Activated CD4-positive, alpha-beta T cell treated with anti-CD3 and anti-CD28 coated beads for 4 hours (primary cell): ENCODE measurements around the gene CAMTA1.

Source experiments
- DNase-seq, 2 donors: peaks; one replicate each; pipeline ENCODE4 v3.0.0-alpha.2; 2020

The CAMTA1 gene

GRCh38 chr1:7430691-7431090 is 645.4 kb downstream of the CAMTA1 start:
- no peak for DNase-seq

DNA sequence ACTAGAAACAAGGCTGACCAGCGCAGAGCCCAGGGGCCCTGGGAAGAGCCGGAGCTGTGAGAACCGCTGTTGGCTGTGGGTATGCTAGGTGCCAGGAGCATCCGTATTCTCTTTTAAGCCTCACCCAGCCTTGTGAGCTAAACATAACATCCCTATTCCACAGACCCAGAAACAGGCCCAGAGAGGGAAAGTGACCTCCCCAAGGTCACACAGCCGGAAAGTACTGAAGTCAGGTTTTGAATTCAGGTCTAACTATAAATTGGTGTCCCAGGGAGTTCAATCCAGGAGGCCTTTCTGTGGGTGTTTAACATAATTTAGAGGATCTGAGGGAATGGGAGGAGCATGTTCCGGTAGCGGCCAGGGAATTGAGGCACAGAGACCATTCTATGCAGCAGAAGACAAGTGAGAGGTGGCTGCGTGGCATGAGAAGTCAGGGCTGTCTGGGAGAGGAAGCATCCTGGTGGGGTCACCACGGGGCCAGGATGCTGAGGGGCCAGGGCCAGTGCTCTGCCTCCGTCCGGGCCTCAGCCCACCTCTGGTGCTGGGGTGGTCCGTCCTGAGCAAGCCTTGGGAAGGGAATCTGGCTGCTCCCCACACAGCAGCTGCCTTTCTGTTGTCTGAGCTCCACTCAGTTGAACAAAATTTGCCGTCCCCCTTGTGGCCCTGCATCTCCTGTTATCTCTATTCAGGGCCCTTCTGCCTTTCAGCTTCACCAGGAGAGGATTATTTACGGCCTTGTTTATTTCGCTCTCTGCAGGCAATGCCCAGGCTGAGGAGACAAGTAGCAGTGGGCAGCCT is 647.0 kb downstream of the CAMTA1 start:
- DNase-seq = no peak

GRCh38 chr1:7432900-7433380 is 647.7 kb downstream of the CAMTA1 start:
- DNase-seq = no peak

GRCh38 chr1:7434566-7434965 is 649.3 kb downstream of the CAMTA1 start:
- no peak for DNase-seq

DNA sequence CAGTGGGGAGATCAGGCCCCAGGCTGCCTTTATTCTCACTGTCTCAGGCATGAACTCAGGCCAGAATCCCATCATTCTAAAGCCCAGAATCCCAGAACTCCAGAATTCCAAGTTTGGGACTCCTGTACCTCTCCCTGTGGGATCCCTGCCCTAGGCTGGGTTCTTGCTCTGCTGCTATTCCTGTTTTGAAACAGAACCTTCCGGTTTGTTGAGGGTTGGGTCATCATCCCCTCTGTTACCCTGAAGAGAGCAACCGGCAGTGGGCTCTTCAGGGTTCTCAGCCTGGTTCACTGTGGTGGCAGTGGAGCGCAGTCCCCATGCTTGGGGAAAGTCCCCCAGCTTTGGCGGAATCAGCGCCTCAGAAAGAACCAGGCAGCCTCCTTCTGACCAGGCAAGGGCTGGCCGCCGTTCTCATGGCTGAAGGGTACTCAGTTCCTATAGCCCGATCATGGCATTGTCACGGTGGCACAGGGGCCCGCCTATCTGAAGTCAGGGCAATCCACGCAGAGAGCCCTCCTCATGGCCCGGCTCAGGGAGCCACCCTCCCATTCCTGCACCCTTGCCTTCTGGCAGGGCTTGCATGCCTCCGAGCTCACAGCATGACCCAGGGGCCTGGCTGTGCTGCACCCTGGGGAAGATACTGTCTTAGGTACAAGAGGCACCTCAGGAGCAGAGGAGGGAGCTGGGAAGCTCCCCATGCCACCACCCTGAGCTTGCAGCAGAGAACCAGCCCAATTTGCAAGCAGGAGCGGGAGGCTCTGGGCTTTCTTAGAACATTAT is 650.2 kb downstream of the CAMTA1 start:
- DNase-seq = no peak

DNA sequence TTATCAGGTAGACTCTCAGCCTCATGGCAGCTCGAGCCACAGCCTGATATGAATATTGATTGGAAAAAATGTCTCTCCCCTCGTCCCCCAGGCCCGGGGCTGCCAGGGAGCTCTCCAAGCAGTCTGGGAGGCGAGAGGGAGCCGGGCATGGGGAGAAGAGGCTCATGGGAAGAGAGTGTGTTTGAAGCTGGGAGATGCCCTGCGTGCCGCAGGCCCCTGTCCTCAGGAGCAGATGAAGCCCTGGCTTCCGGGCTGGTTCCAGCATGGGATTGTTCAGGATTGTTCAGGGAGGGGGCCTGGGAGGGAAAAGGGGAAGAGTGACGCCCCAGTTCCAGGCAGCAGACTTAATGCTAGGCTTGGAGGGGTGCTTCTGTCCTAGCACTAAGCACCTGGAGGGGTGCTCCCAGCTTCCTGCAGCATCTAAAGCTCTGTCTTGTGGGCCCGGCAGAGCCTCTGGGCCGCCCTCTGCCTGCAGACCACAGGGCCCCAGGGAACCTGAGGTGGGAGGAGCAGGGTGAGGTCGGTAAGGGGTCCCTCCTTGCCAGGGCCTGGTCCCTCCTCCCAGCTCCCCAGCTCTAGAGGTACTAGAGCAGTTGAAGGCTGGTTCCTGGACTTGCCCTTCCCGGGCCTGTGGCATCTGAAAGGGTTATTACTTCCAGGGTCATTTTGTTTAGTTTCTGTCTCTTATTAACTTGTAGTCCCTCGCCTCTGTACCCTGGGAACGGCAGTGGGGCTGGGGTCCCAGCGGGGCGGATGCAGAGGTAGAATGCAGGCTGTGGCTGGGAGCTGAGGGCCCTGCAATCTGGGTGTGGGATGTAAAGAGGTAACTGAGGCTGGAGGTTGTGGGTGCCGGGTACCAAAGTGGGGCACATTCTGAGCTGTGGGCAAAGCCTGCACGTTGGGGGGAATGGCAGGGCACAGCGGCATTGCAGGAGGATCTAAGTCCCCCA is 651.1 kb downstream of the CAMTA1 start:
- no peak for DNase-seq

DNA sequence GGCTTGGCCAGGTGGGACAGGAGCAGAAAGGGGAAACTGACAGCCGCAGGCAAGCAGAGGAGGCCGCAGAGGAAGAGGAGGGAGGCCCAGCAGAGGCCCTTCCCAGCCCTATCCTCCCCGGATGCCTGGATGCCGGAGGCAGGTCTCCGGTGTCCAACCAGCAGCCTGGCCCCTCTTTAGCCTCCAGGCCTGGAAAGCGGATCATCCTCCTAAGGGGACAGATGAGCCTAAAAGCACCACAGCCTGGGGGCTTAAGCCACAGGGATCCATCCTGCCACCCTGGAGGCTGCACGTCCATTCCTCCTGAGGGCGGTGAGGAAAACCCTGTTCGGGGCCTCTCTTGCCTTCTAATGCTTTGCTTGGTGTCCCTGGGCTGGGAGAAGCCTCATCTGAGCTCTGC is 651.8 kb downstream of the CAMTA1 start:
- no peak for DNase-seq

DNA sequence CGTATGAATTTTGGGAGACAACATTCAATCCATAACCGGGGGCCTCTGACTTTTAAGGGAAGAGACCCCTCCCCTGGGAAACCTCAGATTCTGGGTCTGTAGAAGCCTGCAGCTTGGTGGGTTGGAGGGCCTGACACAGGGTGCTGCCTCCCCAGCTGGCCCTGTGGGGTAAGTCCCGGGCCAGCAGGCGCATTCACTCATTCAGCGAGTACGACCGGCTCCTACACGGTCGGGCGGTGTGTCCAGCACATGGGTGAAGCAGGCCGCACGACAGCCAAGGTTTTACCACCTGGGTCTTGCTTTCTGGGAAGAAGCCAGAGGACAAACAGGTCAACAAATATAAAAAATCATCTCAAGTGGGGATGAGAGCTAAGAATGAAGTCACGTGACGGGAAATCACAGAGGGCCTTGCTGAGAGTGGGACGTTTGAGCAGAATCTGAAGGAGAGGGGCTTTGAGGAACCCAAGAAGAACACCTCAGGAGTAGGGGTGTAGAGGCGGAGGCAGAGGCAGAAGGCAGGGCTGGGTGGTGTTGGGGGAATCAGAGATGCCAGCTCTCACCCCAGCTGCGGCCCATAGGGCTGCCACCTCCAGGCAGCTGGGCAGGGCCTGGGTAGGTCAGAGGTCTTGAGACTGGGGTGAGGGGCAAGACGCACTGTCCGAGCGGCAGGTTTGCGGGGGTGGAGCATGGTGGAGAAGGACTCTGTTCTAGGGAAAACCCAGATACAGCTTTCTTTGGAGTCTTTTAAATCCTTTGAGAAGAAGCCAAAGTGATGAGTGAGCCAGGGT is 652.5 kb downstream of the CAMTA1 start:
- no peak for DNase-seq

- no peak for DNase-seq
These were observed 653.1 kb downstream of the CAMTA1 start for GRCh38 chr1:7438396-7438785.

DNA sequence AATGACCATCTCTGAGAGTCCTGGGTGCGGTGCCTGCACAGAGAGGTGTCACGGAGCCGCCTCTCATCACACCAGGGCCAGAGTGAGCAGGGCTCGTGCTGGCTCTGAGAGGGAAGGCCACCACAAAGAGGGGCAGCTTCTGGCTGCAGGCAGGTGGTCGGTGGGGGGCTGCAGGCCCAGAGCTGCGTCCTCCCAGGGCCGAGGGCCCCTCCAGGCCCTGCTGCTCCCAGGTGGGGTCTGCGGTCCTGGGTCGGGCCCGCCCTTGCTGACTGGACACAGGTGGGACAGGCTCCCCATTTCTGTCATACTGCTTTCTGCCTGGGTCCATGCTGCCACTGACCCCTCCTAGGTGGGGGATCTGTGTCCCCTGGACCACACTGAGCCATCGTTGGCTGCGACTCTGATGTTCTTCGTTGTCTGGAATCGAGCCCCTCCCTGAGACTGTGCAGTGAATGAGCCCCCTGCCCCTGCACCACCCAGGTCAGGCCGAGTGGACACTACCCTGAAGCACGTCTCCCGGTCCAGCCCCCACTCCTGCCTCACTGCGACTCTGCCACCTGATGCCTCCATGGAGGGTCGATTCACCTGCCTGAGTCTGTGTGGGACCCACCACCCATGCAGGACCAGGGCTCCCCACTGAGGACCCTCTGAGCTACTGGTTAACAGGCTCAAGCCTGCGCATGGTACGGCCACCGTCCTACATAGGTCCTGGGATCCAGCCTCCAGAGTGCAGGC is 653.8 kb downstream of the CAMTA1 start:
- DNase-seq = no peak

- no peak for DNase-seq
These were observed 654.9 kb downstream of the CAMTA1 start for GRCh38 chr1:7440154-7440553.

DNA sequence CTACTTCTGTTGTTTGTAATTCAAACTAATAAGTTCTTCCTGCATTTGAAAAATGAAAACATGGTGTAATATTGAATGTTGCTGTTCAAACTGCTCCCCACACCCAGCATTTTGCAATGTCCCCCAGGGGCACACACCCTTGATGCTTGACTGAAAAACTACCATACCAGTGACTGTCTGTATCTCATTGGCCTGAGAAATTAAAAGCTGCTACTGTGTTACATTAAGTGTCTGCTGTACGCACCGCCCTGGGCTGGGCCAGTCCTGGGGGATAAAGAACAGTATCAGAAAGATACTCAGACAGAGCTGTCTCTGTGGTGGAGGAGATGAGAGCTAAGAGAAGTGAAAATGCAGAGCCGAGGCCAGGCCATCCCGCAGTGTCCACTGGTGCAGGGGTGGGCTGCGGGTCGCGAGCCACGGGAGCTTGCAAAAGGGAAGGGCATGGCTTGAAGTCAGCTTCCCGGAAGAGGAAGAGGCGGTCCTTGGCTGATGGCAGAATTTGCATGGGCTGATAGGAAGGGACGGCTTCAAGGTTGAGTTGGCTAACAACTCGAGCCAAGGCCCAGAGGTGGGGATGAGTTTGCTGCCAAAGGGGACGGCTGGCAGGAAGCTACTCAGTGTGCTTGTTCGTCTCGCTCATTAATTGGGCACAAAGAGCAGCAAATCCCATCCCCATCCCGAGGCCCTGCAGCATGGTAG is 656.0 kb downstream of the CAMTA1 start:
- DNase-seq = no peak

DNA sequence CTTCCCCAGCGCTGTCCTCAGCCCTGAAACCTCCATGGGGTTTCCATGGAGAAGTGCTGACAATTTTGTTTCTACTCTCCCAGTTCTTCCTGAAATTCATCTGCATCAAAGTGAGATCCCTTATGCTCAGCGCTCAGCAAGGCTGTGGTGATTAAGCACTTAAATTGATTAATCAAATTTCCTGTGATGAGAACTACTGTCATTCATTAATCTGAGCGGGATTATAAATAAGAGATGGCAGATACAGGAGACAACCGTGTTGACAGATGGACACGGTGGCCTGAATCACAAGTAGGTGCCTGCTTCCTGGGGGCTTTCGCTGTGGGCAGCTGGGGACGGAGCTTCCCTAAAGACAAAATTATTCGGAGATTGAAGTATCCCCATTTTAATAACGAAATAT is 656.8 kb downstream of the CAMTA1 start:
- no peak for DNase-seq

- no peak for DNase-seq
These were observed 657.7 kb downstream of the CAMTA1 start for GRCh38 chr1:7442918-7443317.

DNA sequence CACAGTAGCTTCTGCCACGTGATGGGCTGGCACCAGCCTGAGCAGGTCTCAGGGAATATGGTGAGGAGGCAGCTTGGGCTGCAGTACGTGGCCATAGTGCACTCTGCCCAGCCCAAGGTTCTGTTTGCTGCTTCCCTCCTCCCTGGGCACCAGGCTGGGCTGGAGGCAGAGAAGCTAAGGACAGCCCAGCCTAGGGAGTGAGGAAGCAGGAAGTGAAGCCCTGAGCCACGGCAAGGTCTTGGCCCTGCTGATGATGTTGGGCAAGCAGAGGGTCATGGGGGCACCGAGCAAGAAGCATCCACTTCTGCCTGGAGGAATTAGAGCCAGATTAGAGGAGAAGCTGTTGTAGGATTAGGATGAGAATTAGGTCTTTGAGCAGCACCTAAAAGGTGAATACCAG is 659.1 kb downstream of the CAMTA1 start:
- no peak for DNase-seq

GRCh38 chr1:7447093-7447492 is 661.8 kb downstream of the CAMTA1 start:
- no peak for DNase-seq

- DNase-seq = no peak
These were observed 662.5 kb downstream of the CAMTA1 start for GRCh38 chr1:7447736-7448135.

DNA sequence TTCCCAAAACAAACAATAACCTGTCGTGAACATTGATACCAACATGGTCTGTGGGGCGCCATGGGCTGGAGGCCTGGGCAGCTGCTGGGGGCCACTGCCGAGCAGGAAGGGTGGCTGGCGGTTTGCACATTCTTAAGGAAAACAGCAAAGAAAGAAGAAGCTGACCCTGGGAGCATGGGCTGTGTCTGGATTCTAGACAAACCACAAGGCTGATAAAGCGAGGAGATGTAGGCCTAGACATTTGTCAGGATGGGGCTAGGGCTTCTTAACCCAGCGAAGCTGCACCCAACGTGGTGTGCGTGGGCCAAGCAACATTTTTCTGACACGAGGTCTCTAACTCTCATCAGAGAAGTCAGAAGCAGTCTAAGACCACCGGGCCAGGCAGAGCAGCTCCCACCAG is 663.7 kb downstream of the CAMTA1 start:
- no peak for DNase-seq

DNA sequence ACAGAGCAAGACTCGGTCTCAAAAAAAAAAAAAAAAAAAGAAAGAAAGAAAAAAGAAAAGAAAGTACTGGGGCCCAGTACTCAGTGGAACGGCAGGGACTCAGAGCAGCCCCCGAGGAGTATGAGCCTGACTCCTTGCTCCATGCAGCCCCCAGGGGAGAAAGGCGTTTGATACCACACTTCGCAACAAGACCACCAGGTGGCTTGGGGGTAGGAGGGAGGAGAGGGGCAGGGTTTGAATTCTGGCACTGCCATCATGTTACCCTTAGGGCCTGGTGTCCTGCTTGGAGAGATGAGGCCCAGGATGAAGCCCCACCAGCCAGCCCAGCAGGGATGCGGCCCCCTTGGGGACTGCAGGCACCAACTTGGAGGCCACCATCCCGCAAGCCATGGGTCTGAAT is 664.5 kb downstream of the CAMTA1 start:
- DNase-seq = no peak

DNA sequence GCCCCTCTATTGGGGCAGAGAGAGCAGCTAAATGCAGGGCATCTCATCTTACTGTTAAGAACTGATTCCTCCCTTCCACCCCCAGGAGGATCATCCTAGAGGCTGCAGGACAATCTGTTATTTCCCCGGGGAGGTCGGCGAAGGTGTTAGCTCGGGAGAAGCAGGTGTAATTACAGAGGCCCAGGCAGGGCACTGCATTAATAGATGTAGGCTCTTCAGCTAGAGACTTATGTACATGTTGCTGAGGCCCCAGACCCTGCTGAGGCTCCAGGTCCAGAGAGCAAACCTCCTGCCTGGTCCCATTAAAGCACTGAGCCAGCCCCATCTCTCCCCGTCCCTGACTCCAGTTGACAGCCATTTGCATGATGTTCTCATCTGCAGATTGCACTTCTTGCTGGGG is 665.6 kb downstream of the CAMTA1 start:
- no peak for DNase-seq

DNA sequence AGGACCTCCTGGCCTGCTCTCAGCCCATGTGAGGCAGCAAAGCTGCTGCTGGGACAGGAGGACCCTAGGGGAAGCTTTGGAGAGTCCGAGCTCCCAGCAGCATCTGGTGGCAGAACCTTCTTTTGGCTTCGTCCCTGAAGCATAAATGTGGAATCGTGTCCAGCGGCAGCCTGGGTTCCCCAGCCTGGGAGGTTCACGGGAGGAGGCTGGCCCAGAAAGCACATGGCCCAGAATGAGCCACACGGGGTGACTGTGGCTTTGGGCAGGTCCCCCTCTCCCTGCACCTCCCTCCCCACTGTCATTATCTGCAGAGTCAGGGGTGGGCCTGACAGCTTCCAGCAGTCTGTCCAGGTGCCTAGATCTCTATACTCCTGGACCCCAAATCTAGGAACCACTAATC is 667.8 kb downstream of the CAMTA1 start:
- no peak for DNase-seq
